Left ventricle myocardium inferior (tissue), 1 donor: Measurements from ENCODE around the gene RIT2. TPM values are rescaled to one million over a fixed set of nuclear protein-coding genes. Genes with fewer than 3 reads are reported as not detected.

Experiments used
- DNase-seq: peaks from one replicate; pipeline ENCODE4 v3.0.0-alpha.2; 2020
- H3K27ac ChIP-seq: fragments of 200-600 bp; replicated peaks from 2 replicates; pipeline ENCODE4 v1.8.0; 2021
- H3K27me3 ChIP-seq: fragments of 200-600 bp; 2 replicates; pipeline ENCODE4 v1.8.0; 2021; ENCODE audit warnings: low read depth
- H3K36me3 ChIP-seq: fragments of 200-600 bp; 2 replicates; pipeline ENCODE4 v1.8.0; 2021
- H3K4me1 ChIP-seq: fragments of 200-600 bp; 2 replicates; pipeline ENCODE4 v1.8.0; 2021
- H3K4me3 ChIP-seq: fragments of 200-600 bp; 2 replicates; pipeline ENCODE4 v1.8.0; 2021; ENCODE audit warnings: mild to moderate bottlenecking, moderate library complexity
- H3K9me3 ChIP-seq: fragments of 200-600 bp; replicated peaks from 2 replicates; pipeline ENCODE4 v1.8.0; 2021
- CTCF ChIP-seq: fragments of 200-600 bp; IDR thresholded peaks from 2 replicates; pipeline ENCODE4 v1.8.0; 2021; ENCODE audit warnings: antibody characterized with exemption, mild to moderate bottlenecking, borderline replicate concordance
- intact Hi-C: fragments of 100-400 bp; cut with micrococcal nuclease; formaldehyde crosslinking; loops from one replicate; pipeline ENCODE4 v1.11.0; 2022
- total RNA-seq: library from RNA; stranded (reverse); fragmentation: NEBNext Ultra II Directional; extraction: Animal tissue kit (Norgen Biotek cat#: 25700); gene quantifications from one replicate; pipeline ENCODE4 v1.2.1, GENCODE V29; 2021
- donor health status: DM: no; HTN: yes; CAD: no; lungs with severe emphysema.

Gene RIT2
- total RNA-seq, 1 donor from 2014 or later = not detected

DNA sequence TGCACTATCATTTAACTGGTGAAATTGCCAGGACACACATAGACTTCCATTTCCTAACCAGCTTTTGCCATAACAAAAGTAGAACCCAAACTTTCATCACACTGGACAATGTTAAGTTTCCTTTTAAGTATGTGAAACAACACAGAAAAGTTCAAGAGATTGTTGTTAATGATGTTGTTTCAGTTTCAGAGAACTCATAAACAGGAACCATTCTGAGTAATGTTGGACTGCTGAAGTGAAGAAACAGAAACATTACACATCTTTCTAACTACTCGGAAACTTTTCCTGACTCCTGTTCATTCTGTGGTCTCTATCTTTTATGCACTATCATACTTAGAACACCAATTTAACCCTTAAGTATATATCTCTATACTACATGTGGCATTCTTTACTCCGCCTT is 179.2 kb downstream of the RIT2 start:
- Histone ChIP-seq H3K4me1 (peaks cover 14% of the 10 kb centered on the region), H3K27ac (no peak overlapping the region), H3K27me3 (no peaks in the 10 kb centered on the region), H3K4me3 (no peak overlapping the region), H3K9me3 (no peaks in the 10 kb centered on the region), H3K36me3 (no peaks in the 10 kb centered on the region)
- DNase-seq = no peak
- no peak for TF ChIP-seq CTCF
- intact Hi-C loops = no loop called here

DNA sequence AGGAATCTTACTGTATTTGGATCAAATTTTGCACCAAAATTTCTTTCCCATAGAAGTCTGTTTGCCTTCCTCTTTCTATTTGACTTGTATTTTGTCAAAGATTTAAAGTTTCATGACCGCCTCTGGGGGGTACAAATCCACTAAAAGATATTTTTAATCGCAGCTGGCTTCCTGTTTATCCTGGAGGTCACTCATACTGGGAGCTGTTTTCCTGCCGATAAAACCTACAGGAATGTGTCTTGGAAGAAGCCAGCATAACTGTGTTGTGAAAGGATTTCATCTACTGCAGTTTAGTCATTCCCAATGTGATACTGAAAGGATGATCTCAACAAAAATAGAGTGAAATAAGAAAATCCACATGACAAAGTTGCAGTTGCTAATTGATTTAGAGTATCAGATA is 184.0 kb downstream of the RIT2 start:
- peak overlapping the region; percentile 39 for H3K27ac ChIP-seq
- no peak overlapping the region for H3K4me3 ChIP-seq
- TF ChIP-seq CTCF = no peak

GRCh38 chr18:42929857-42930256 is 185.6 kb downstream of the RIT2 start:
- Histone ChIP-seq H3K27me3 (no peaks in the 10 kb centered on the region), H3K9me3 (no peaks in the 10 kb centered on the region), H3K4me3 (no peak overlapping the region), H3K4me1 (peaks cover 19% of the 10 kb centered on the region), H3K36me3 (no peaks in the 10 kb centered on the region), H3K27ac (no peak overlapping the region)
- no peak for DNase-seq
- intact Hi-C loops = no loop called here
- TF ChIP-seq CTCF = no peak

More for the DNA sequence above, 184.0 kb downstream of the RIT2 start:
- Histone ChIP-seq H3K27me3 (no peaks in the 10 kb centered on the region), H3K4me1 (peaks cover 19% of the 10 kb centered on the region), H3K9me3 (no peaks in the 10 kb centered on the region), H3K36me3 (no peaks in the 10 kb centered on the region)
- no peak for DNase-seq
- intact Hi-C loops = no loop called here

GRCh38 chr18:42929181-42929580 is 186.3 kb downstream of the RIT2 start:
- H3K36me3 ChIP-seq = no peaks in the 10 kb centered on the region
- intact Hi-C loops = no loop called here

GRCh38 chr18:42925036-42925435 is 190.4 kb downstream of the RIT2 start:
- Histone ChIP-seq H3K27me3 (no peaks in the 10 kb centered on the region), H3K9me3 (no peaks in the 10 kb centered on the region), H3K27ac (no peak overlapping the region), H3K4me3 (no peak overlapping the region), H3K4me1 (no peaks in the 10 kb centered on the region), H3K36me3 (no peaks in the 10 kb centered on the region)
- DNase-seq = no peak
- TF ChIP-seq CTCF = no peak
- intact Hi-C loops = no loop called here

More at GRCh38 chr18:42929181-42929580, 186.3 kb downstream of the RIT2 start:
- Histone ChIP-seq H3K9me3 (no peaks in the 10 kb centered on the region), H3K27ac (no peak overlapping the region), H3K4me1 (peaks cover 19% of the 10 kb centered on the region), H3K4me3 (no peak overlapping the region), H3K27me3 (no peaks in the 10 kb centered on the region)
- TF ChIP-seq CTCF = no peak
- no peak for DNase-seq

DNA sequence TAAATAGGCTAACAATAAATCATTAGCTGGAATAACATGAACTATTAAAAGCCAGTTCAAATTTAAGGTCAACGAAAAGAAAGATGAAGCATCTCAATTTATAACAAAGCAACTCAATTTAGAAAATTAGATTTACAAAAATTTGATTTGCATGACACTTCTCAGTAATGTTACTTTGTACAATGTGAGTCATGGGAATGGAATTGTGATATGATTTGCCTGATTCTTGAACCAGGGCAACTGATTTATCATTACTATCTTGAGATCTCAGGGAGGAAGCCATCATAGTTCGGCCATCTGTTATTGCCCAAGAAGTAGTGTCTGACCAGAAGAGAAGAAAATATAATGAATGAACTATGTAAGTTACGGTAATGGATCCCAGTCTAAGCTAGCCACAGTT is 193.1 kb downstream of the RIT2 start:
- Histone ChIP-seq H3K4me1 (no peaks in the 10 kb centered on the region), H3K36me3 (no peaks in the 10 kb centered on the region), H3K27me3 (no peaks in the 10 kb centered on the region), H3K4me3 (no peak overlapping the region), H3K9me3 (no peaks in the 10 kb centered on the region), H3K27ac (no peak overlapping the region)
- no peak for DNase-seq
- intact Hi-C loops = no loop called here
- no peak for TF ChIP-seq CTCF
